NCI-H2107 treated with DMSO at 0.1 percent for 48 hours (cell line): ENCODE data around the gene LDOC1.
"Not testable (repeated sequence)": the region's sequence is repeated elsewhere in the genome, so short reads cannot be mapped to it uniquely, and the experiment has no call there.

ENCODE experiments used
- DNase-seq: peaks from one replicate; lab custom pipeline; 2025; ENCODE audit not compliant: unreplicated experiment; lab: John Stamatoyannopoulos, UW

Gene LDOC1

DNA sequence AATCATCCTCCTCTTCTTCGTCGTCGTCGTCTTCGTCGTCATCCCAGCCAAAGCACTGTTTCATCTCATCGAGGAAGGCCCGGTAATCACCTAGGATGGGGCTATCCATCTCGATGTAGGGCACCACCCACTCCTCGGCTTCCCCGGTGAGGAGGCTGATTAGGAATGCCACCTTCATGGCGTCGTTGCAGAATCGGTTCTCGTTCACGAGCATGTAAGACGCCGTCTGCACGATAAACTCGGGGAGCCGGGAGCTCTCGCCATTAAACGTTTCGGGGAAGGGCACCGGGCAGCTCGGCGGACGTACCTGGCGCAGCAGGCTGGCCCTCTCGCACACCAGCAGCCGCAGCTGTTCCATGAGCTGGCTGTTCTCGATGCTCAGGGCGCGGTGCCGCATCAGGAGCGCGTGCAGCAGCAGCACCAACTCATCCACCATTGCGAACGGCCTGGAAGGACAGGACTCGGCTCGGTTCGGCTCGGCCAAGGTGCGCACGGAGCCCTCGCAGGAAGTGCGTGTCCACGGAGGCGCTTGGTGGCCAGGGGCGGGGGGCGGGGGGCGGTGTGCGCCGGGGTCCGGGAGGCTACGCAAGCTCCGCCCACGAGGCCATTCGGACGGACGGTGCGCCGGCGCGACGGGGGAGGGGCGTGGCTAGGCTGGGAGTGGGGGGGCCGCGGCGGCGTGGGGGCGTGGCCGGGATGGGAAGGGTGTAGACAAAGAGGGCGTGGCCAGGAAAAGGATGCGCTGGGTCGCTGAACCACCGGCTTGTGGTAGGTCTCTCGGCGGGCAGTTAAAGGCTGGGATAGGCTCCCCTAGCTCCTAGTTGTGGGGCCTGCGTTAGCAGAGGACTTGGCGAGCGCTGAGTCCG lies at the start of gene LDOC1:
Gene LDOC1, minus strand, starts transcription at position 544 of the 866 bp plus-strand sequence. Its CDS starts 108 bp downstream, at position 436.
- peak; percentile 59 for DNase-seq

DNA sequence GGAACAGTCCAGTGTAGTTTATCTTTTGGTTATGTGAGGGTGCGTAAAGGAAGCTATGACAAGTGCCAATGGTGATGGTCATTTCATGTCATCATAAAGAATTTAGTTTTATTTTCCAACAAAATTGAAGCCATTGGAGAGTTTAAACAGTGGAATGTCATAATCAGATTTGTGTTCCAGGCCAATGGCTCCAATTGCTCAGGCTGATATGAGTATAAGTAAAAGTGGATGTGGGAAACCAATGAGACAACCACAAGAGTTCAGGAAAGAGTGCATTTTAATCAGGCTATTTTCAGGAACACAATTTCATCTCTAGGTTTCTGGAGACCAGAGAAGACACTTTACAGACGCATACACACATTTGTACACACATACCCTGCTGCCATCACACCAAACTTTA lies 44.7 kb upstream of the LDOC1 start:
- DNase-seq, result no peak

DNA sequence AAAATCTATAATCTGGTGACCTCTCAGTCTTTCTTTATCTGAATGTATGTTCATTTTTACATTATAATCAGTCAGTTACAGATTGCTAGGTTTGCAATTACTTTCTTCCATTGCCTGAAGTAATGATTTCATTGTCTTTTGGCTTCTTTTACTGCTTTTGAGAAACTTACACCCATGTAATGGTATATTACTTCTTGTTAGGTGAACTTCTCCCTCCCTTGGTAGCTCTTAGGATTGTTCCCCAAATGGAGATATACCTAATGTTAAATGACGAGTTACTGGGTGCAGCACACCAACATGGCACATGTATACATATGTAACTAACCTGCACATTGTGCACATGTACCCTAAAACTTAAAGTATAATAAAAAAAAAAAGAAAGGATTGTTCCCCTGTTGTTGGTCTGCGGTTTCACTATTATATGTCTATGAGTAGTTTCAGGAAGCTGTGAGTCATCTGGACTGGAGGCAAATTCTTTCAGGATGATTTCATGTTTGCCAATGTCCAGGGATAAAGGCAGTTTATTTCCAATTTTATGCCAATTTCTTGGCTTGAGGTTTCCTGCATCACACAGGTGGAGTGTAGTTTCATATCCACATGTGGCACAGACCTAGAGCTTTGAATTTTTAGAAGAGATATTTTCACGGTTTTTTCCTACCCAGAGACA lies 43.5 kb upstream of the LDOC1 start:
- no peak for DNase-seq

DNA sequence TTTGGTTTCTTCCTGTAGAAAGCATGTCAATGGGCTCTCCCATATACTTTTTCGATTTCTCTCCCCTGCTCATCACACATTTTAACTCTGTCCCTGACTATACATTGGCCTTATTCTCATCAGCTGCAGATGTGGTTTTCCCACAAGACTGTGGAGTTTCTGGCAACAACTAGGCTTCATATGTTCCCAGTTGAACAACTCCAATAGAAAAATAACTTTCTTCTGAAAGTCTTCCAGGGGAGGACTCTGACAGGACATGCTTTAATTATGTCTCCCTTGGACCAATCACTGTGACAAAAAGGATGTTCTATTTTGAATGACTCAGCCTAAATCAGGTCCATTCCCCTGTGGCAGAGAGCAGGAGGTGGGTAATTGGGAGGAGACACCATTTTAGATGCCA lies 37.3 kb upstream of the LDOC1 start:
- no peak for DNase-seq

DNA sequence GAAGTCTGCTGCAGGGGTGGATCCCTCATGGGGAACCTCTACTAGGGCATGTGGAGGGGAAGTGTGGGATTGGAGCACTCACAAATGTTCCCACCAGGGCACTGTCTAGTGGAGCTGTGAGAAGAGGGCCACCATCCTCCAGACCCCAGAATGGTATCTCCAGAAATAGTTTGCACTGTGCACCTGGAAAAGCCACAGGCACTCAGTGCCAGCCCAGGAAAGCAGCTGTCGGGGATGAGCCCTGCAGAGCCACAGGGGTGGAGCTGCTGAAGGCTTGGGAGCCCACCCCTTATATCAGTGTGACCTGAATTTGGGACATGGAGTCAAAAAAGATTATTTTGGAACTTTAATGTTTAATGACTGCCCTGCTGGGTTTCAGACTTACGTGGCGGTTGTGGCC lies 25.0 kb upstream of the LDOC1 start:
- no peak for DNase-seq

DNA sequence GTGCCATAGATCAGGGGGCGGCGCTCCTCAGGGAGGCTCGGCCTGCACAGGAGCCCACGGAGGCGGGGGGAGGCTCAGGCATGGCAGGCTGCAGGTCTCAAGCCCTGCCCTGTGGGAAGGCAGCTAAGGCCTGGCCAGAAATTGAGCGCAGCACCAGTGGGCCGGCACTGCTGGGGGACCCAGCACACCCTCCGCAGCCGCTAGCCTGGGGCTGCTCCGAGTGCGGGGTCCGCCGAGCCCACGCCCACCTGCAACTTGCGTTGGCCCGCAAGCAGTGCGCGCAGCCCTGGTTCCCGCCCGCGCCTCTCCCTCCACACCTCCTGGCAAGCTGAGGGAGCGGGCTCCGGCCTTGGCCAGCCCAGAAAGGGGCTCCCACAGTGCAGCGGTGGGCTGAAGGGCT lies 11.6 kb upstream of the LDOC1 start:
- DNase-seq, result not testable (repeated sequence)

DNA sequence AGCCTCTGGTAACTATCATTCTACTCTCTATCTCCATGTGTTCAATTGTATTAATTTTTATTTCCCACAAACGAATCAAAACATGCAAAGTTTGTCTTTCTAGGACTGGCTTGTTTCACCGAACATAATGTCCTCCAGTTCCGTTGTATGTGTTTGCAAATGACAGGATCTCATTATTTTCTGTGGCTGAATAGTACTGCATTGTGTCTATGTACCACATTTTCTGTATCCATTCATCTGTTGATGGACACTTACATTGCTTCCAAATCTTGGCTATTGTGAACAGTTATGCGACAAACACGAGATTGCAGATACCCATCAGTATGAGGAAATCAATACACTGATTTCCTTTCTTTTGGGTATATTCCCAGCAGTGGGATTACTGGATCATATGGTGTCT lies 8.4 kb upstream of the LDOC1 start:
- DNase-seq, result no peak

DNA sequence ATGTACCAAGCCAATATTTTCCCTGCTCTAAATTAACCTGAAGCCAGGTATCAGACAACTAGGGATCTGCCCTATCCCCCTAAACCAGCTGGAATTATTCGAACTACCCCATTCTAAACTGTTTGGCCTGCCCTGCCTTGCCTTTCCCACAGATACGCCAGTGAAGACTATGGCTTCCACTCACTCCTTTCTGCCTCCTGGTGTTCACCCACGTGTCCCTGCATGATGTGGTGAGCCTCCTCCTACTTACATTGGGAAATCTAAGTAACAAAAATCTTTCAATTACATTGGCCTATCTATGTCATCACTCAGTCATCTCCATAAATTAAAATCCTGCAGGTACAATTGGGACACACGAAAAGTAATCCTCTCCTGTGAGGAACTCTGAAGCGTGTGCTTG lies 6.1 kb upstream of the LDOC1 start:
- no peak for DNase-seq

DNA sequence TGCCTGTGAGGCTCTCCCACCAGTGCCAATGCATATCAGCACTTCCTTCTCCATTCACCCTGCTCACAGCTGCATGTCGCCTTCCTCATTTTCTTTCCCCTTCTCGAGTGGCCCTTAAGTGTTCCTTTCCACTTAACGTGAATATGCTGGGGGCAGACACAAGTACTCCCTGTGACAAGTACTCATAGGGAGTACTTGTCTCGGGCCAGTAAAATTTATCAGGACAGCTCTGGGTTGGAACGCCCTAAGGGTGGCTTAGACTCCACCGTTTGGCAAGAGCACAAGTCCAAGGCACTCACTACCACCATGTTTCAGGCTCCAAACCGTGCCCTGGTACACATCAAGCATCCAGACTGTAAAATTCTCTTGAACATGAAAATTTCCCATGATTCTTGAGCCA lies 3.9 kb upstream of the LDOC1 start:
- DNase-seq, result no peak

DNA sequence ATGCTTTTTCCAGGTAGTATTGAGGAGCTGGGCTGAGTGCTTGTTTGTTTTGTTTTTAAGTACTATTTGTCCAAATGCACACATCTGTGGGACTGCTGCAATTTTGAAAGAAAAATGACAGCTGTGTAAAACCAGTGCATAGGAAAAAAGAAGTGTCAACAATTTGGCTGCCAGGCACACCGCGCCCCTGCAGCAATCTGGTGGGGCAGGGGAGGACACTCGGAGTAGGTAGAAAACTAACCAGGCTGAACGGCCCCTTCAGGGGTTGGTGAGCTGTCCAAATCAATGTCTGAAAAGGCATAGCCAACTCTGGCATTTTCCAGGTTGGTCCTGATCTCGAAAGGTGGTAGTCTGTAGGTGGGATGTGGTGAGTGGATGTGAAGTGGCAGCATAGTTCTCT lies 1.1 kb downstream of the LDOC1 start:
- DNase-seq, result no peak

DNA sequence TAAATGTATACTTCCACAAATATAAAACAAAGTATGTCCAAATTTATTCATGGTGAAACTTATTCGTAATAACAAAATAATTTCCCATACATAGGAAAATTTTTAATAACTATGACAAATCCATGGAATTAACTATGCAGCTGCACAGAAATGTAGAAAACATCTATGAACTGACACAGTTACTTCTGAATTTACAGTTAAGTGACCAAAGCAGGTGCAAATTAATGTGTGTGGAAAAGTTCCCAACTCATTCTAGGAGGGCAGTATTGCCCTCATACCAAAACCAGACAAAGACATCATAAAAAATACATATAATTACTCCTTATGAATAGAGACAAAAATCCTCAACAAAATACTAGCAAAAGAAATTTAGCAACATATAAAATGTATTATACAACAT lies 12.5 kb downstream of the LDOC1 start:
- DNase-seq, result no peak

DNA sequence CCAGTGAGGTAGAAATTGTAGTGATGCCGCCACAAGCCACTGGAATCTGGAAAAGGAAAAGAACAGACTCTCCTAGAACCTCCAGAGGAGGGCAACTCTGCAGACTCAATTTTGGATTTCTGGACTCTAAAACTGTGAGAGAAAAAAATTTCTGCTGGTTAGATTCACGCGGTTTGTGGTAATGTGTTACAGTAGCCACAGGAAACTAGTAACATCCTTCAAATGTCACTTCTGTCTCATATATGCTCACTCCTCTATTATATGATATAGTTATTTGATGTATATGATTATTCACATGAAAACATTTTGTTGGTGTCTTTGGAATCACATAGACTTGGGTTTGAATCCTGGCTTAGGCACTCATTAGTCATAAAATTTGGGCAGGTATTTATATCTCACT lies 18.8 kb downstream of the LDOC1 start:
- DNase-seq, result no peak

DNA sequence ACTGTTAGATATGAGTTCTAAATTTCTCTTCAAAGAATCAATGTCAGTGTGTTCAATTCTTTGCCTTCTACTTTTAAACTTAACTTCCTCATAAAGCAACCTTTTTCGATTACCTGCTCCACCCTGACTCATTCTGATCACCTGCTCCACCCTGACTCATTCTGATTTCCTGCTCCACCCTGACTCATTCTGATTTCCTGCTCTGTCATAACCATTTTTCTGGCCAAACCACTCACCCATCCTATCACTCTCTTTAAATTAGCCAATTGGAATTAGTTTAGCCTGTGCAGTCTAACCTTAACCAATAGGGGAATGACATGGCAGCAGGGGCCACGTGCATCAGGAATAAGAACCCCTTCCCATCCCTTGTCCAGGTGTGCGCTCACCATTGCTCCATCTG lies 21.7 kb downstream of the LDOC1 start:
- not testable (repeated sequence) for DNase-seq

DNA sequence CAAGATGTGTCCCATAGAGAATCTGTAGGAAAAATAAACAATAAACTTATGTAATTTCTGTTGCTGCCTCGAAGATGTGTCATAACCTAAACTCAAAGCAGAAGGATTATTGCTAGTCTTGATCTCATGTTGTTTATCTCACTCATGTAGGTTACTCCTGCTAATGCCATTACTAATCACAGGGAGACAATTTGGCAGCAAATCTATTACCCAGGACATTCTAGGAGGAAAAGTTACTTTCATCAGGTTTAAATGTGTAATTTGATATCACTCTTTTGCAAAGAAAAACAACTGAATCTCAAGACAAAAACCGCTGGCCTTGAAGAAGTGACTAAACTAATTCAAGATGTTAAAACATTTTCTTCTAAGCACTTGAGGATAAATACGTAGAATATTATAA lies 34.0 kb downstream of the LDOC1 start:
- no peak for DNase-seq

DNA sequence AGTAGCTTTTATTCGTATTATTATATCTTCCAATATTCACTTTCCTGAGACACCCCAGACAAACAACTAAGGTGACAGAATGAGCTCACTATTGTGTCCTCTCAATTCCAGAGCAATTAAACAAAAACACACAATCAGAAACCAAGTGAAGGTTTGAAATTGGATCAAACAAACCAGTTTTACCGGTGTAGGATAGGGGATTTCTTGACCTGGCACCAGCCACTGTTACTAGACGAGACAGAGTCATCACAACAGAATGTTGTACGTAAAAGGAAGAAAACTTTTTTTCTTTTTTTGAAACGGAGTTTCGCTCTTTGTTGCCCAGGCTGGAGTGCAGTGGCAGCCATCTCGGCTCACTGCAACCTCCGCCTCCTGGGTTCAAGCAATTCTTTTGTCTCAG lies 43.7 kb downstream of the LDOC1 start:
- no peak for DNase-seq

DNA sequence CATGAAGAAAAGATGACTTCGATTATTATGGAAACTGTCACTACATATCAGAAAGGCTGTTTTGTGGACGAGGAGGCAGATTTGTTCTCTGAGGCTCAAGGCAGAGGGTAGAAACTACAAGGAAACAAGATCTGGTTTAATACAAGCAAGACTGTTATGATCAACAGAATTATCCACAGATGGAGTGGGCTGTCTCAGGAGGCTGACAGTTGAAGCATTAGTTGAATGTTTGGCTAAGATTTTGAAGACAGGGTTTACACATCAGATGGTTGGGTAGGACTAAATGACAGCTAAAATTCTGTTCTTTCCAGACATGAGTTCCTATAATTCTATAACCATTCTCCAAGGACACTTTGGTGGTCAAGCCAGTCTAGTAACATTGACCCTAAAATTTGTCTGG lies 49.8 kb downstream of the LDOC1 start:
- no peak for DNase-seq
